Measurements from ENCODE around the gene RGL2.
"Not testable (repeated sequence)": the region's sequence is repeated elsewhere in the genome, so short reads cannot be mapped to it uniquely, and the experiment has no call there.

RGL2 gene

DNA sequence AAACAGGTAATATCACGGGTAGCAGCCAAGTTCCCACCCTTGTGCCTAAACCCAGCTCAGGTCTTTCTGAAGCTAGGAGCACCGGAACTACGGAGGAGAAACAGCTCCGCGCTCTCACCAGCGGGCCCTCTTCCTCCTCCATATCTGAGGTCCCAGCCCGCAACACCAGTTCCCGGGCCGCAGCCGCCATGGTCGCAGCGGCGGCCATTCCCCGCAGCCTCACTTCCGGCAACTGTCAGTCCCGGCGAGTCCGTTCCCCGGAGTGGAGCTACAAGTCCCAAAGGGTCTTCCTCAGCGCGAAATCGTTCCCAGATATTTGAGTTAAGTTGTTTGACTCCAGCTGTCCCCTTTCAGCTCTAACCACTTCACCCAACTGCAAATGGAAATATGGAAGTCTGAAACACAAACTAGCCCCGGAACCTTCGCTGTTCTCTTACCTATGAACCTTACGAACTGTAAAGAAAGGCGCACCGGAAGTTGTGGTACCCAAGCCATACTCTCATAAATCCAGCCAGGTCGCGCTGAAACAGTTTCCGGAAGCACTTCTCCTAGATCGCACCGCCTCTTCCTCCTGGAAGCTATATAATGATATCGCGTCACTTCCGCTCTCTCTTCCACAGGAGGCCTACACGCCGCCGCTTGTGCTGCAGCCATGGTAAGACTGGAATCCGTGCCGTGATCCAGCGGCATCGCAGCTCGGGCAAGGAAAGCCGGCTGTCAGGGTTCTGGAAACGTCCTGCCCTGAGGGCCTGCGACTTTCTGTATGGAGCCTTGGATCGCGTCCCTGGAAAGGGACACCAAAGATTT lies 27.1 kb downstream of the RGL2 start, which contains the start of the genes RPS18 and VPS52:
RPS18 (plus strand) TSS at position 608 of the 807 bp plus-strand sequence; CDS start at position 653, 45 bp downstream.
VPS52 (minus strand) TSS at position 409 of the 807 bp plus-strand sequence; CDS start at position 208, 201 bp downstream.
- Histone ChIP-seq H3K4me3 (ENCODE audit: low read length in 2 of 2) (peak within 1 kb of the TSS; percentile 98), H3K36me3 (ENCODE audit: control insufficient read depth in 2 of 2, insufficient read depth in 2 of 2, low read length in 2 of 2) (peaks cover 34 to 52% of the 10 kb centered on the region in 2 donors), H3K27me3 (ENCODE audit: control insufficient read depth in 1 of 2, insufficient read depth in 2 of 2, low read length in 2 of 2) (no peaks in the 10 kb centered on the region), H3K27ac (ENCODE audit: low read length) (peak within 1 kb of the TSS; percentile 98), H3K9me3 (ENCODE audit: control insufficient read depth in 2 of 2, low read length in 2 of 2) (no peaks in the 10 kb centered on the region), H3K4me1 (ENCODE audit: control insufficient read depth, insufficient read depth, low read length) (peaks cover 52% of the 10 kb centered on the region), H3K9ac (ENCODE audit: low read length in 2 of 2) (peak within 1 kb of the TSS; percentile 98 to 99)

DNA sequence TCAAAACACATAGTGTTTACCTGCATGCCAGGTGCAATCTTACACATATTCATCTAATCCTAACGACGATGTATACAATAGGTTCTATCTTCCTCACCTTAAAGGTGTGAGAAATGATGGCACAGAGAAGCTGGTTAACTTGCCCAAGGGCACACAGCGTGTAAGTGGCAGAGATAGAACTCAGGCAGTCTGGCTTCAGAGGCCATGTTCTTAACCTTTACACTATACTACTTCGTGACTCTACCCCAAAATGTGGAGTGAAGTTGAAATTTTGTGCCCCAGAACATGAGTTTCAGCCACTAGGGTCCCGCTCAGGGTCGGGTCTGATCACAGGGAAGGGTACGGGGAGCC lies 27.6 kb downstream of the RGL2 start:
- Histone ChIP-seq H3K36me3 (ENCODE audit: control insufficient read depth in 2 of 2, insufficient read depth in 2 of 2, low read length in 2 of 2) (peaks cover 35 to 57% of the 10 kb centered on the region in 2 donors), H3K4me1 (ENCODE audit: control insufficient read depth, insufficient read depth, low read length) (peaks cover 46% of the 10 kb centered on the region), H3K9ac (ENCODE audit: low read length in 2 of 2) (peak overlapping the region; percentile 98 to 99), H3K9me3 (ENCODE audit: control insufficient read depth in 2 of 2, low read length in 2 of 2) (no peaks in the 10 kb centered on the region), H3K27me3 (ENCODE audit: control insufficient read depth in 1 of 2, insufficient read depth in 2 of 2, low read length in 2 of 2) (no peaks in the 10 kb centered on the region), H3K4me3 (ENCODE audit: low read length in 2 of 2) (peak overlapping the region; percentile 98), H3K27ac (ENCODE audit: low read length) (peak overlapping the region; percentile 98)

DNA sequence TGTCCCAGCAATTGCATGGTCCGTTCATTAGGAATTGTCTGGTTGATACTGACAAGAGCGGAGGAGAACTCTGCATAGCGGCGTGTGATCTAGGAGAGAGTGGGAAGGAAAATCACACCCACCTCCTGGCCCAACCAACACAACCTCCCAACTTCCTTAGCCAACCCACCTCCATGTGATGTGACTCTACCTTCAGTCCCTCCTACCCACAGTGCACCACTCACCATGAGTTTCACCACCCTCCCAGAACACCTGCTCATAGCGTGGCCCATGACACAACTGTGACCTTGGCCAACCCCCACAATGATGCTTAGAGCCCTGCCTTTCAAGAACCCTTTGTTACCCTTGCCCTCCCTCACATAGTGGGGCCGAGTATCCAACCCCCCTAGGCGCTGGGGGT lies 34.7 kb downstream of the RGL2 start:
- Histone ChIP-seq H3K4me3 (ENCODE audit: low read length in 2 of 2) (no peak overlapping the region), H3K9ac (ENCODE audit: low read length in 2 of 2) (no peak overlapping the region), H3K27me3 (ENCODE audit: control insufficient read depth in 1 of 2, insufficient read depth in 2 of 2, low read length in 2 of 2) (no peaks in the 10 kb centered on the region), H3K27ac (ENCODE audit: low read length) (no peak overlapping the region), H3K4me1 (ENCODE audit: control insufficient read depth, insufficient read depth, low read length) (no peaks in the 10 kb centered on the region), H3K9me3 (ENCODE audit: control insufficient read depth in 2 of 2, low read length in 2 of 2) (no peaks in the 10 kb centered on the region), H3K36me3 (ENCODE audit: control insufficient read depth in 2 of 2, insufficient read depth in 2 of 2, low read length in 2 of 2) (peaks cover 49 to 58% of the 10 kb centered on the region in 2 donors)

DNA sequence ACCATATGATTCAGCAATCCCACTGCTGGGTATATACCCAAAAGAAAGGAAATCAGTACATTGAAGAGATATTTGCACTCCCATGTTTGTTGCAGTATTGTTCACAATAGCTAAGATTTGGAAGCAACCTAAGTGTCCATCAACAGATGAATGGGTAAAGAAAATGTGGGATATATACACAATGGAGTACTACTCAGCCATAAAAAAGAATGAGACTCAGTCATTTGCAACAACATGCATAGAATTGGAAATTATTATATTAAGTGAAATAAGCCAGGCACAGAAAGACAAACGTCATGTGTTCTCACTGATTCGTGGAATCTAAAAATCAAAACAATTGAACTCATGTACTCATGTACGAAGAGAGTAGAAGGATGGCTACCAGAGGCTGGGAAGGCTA lies 36.3 kb downstream of the RGL2 start:
- H3K4me1 ChIP-seq (ENCODE audit: control insufficient read depth, insufficient read depth, low read length); H3K9me3 ChIP-seq (ENCODE audit: control insufficient read depth in 2 of 2, low read length in 2 of 2): not testable (repeated sequence)
- H3K36me3 ChIP-seq (ENCODE audit: control insufficient read depth in 2 of 2, insufficient read depth in 2 of 2, low read length in 2 of 2), result peaks cover 42 to 45% of the 10 kb centered on the region in 2 donors

DNA sequence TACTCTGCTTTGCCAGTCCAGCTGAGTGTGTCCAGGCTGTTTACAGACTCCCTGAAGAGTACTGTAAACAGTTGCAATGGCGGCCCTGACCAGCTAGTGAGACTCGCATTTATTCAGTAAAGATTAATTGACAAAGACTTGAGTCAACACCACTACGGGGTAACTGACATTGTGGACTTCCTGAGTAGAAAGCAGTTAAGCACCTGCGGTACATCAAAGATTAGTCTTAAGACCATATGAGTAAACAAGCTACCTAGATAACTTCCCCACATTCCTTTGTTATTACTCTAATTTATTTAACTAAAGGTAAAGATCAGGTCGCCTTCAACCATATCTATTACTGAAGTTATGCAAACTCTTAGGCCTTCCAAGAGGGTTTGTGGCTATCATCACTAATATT lies 39.7 kb downstream of the RGL2 start:
- Histone ChIP-seq H3K36me3 (ENCODE audit: control insufficient read depth in 2 of 2, insufficient read depth in 2 of 2, low read length in 2 of 2) (peaks cover 19 to 20% of the 10 kb centered on the region in 2 donors), H3K4me3 (ENCODE audit: low read length in 2 of 2) (no peak overlapping the region), H3K27ac (ENCODE audit: low read length) (no peak overlapping the region), H3K9ac (ENCODE audit: low read length in 2 of 2) (no peak overlapping the region), H3K4me1 (ENCODE audit: control insufficient read depth, insufficient read depth, low read length) (no peaks in the 10 kb centered on the region), H3K9me3 (ENCODE audit: control insufficient read depth in 2 of 2, low read length in 2 of 2) (no peaks in the 10 kb centered on the region), H3K27me3 (ENCODE audit: control insufficient read depth in 1 of 2, insufficient read depth in 2 of 2, low read length in 2 of 2) (no peaks in the 10 kb centered on the region)

More for the DNA sequence above, 36.3 kb downstream of the RGL2 start:
- H3K27me3 ChIP-seq (ENCODE audit: control insufficient read depth in 1 of 2, insufficient read depth in 2 of 2, low read length in 2 of 2); H3K4me3 ChIP-seq (ENCODE audit: low read length in 2 of 2); H3K27ac ChIP-seq (ENCODE audit: low read length); H3K9ac ChIP-seq (ENCODE audit: low read length in 2 of 2): not testable (repeated sequence)

DNA sequence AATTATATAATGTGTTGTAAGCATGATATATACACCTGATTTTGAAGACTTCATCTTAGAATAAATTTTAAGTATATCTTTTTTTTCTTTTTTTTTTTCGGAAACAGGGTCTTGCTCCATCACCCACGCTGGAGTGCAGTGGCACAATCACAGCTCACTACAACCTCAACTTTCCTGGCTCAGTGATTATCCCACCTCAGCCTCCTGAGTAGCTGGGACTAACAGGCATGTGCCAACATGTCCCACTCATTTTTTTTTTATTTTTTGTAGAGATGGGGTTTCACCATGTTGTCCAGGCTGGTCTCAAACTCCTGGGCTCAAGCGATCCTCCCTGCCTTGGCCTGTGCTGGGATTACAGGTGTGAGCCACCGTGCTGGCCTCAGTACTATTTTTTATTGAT lies 44.2 kb downstream of the RGL2 start:
- Histone ChIP-seq H3K4me3 (ENCODE audit: low read length in 2 of 2) (no peak overlapping the region), H3K9me3 (ENCODE audit: control insufficient read depth in 2 of 2, low read length in 2 of 2) (no peaks in the 10 kb centered on the region), H3K27me3 (ENCODE audit: control insufficient read depth in 1 of 2, insufficient read depth in 2 of 2, low read length in 2 of 2) (no peaks in the 10 kb centered on the region), H3K36me3 (ENCODE audit: control insufficient read depth in 2 of 2, insufficient read depth in 2 of 2, low read length in 2 of 2) (peaks cover 0 to 8% of the 10 kb centered on the region in 2 donors), H3K4me1 (ENCODE audit: control insufficient read depth, insufficient read depth, low read length) (peaks cover 13% of the 10 kb centered on the region), H3K9ac (ENCODE audit: low read length in 2 of 2) (no peak overlapping the region), H3K27ac (ENCODE audit: low read length) (no peak overlapping the region)

DNA sequence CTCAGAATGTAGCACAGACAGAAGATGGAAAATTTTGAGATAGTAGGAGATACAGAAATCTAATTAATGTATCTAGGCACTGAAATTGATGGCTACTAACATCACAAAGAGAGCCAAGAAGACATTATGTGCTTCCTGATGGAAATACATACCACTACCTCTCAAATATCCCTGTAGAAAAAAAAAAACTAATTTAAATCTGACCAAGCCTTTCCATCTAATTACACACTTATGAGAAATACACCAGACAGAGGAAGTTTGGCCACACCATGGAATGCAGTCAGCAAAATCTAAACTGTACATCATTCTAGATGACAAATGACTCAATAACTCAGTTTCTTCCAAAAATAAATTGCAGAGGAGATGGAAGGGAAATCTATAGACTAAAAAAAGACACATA lies 46.0 kb downstream of the RGL2 start:
- peaks cover 0 to 6% of the 10 kb centered on the region in 2 donors for H3K36me3 ChIP-seq (ENCODE audit: control insufficient read depth in 2 of 2, insufficient read depth in 2 of 2, low read length in 2 of 2)
- no peak overlapping the region for H3K27ac ChIP-seq (ENCODE audit: low read length)
- no peaks in the 10 kb centered on the region for H3K9me3 ChIP-seq (ENCODE audit: control insufficient read depth in 2 of 2, low read length in 2 of 2)
- H3K4me3 ChIP-seq (ENCODE audit: low read length in 2 of 2), result no peak overlapping the region
- no peaks in the 10 kb centered on the region for H3K27me3 ChIP-seq (ENCODE audit: control insufficient read depth in 1 of 2, insufficient read depth in 2 of 2, low read length in 2 of 2)
- no peak overlapping the region for H3K9ac ChIP-seq (ENCODE audit: low read length in 2 of 2)
- H3K4me1 ChIP-seq (ENCODE audit: control insufficient read depth, insufficient read depth, low read length), result peaks cover 26% of the 10 kb centered on the region

DNA sequence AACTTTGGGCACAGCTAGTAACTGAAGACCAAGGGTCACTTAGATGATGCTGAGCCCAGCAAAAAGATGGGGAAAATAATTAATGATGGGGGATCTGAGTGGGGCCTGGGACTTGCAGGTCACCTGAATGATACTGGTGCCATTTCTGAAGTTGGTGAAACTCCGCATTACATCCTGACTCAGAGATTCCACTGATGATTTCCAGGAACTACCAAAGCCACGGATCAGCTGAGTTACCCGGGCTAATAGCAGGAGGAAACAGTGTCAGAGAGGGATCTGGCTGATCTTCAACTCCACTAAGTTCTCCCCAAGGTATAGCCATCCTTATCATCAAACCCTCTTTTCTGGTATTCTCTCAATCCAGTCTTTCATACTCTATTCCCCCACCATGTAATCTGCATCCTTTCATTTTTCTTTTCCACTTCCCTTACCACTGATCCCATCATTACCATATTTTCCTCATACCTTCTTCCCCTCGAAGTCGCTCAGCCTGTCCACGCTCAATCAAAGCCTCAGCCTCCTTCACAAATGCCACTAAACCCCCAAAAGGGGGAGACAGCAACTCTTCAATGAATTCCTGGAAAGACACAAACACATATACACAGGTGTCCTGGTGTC lies 47.2 kb downstream of the RGL2 start:
- Histone ChIP-seq H3K36me3 (ENCODE audit: control insufficient read depth in 2 of 2, insufficient read depth in 2 of 2, low read length in 2 of 2) (peaks cover 0 to 6% of the 10 kb centered on the region in 2 donors), H3K4me3 (ENCODE audit: low read length in 2 of 2) (no peak overlapping the region), H3K27ac (ENCODE audit: low read length) (no peak overlapping the region), H3K9me3 (ENCODE audit: control insufficient read depth in 2 of 2, low read length in 2 of 2) (no peaks in the 10 kb centered on the region), H3K27me3 (ENCODE audit: control insufficient read depth in 1 of 2, insufficient read depth in 2 of 2, low read length in 2 of 2) (no peaks in the 10 kb centered on the region), H3K9ac (ENCODE audit: low read length in 2 of 2) (no peak overlapping the region), H3K4me1 (ENCODE audit: control insufficient read depth, insufficient read depth, low read length) (peaks cover 26% of the 10 kb centered on the region)

DNA sequence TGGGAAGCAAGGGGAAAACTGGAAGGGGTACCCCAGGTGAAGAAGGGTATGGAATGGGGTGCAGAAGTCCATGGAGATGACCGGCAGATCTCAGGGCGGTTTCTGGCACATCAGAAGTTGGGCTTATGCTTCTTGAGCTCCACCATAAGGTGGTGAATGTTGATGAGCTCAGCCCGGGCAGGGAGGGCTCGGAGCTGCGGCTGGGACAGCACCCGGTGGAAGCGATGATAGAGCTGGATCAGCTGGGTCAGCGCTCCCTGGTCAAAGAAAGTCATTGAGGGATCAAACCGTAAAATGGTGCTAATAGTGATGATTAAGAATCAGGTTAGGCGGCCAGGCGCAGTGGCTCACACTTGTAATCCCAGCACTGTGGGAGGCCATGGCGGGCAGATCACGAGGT lies 48.0 kb downstream of the RGL2 start:
- H3K4me3 ChIP-seq (ENCODE audit: low read length in 2 of 2), result no peak overlapping the region

DNA sequence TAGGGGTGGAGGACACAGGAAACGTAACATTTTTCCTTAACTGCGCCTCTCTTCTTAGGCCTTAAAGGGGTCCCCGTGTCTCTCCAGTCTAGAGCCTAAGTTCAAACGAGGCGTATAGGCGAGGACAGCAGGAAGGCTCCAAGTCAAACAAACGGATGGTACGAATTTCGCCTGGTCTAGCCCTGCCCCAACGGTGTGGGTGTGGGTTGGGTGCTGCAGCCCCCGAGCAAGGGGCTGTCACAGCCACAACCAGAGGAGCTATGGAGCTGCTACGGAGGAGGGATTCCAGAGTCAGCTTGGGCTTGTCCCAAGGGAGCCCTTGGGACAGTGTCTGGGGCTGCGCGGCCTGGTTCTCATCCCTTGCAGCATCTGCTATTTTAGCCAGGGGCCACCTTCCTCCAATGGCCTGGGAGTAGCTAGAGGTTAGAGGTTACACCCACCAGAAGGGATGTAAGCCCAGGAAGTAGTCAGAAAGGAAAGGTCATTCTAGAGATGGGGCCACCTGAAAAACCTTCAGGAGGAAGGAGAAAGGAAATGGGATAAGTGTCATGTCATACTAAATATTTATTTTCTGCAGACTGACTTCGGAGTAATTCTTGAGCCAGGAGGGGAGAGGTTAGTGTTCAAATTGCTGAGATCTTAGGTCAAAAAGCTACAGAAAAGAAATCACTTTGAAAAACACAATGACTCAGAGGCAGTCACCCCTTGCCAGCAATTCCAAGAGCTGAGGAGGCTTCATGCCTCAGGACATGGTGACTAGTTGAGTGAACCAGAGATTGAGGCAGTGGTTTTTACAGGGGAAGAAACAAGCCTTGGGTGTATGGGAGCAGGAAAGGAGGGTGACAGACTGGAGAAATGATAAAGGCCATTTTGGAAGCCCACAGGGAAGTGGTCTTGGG lies 48.8 kb downstream of the RGL2 start:
- Histone ChIP-seq H3K9me3 (ENCODE audit: control insufficient read depth in 2 of 2, low read length in 2 of 2) (no peaks in the 10 kb centered on the region), H3K4me1 (ENCODE audit: control insufficient read depth, insufficient read depth, low read length) (peaks cover 26% of the 10 kb centered on the region), H3K27ac (ENCODE audit: low read length) (peak overlapping the region; percentile 99)

More for the DNA sequence above, 48.0 kb downstream of the RGL2 start:
- H3K27ac ChIP-seq (ENCODE audit: low read length), result no peak overlapping the region
- H3K9me3 ChIP-seq (ENCODE audit: control insufficient read depth in 2 of 2, low read length in 2 of 2), result no peaks in the 10 kb centered on the region
- H3K27me3 ChIP-seq (ENCODE audit: control insufficient read depth in 1 of 2, insufficient read depth in 2 of 2, low read length in 2 of 2), result no peaks in the 10 kb centered on the region
- peaks cover 26% of the 10 kb centered on the region for H3K4me1 ChIP-seq (ENCODE audit: control insufficient read depth, insufficient read depth, low read length)
- H3K36me3 ChIP-seq (ENCODE audit: control insufficient read depth in 2 of 2, insufficient read depth in 2 of 2, low read length in 2 of 2), result peaks cover 0 to 6% of the 10 kb centered on the region in 2 donors
- H3K9ac ChIP-seq (ENCODE audit: low read length in 2 of 2), result no peak overlapping the region

More for the DNA sequence above, 48.8 kb downstream of the RGL2 start:
- H3K36me3 ChIP-seq (ENCODE audit: control insufficient read depth in 2 of 2, insufficient read depth in 2 of 2, low read length in 2 of 2), result peaks cover 0 to 6% of the 10 kb centered on the region in 2 donors
- H3K27me3 ChIP-seq (ENCODE audit: control insufficient read depth in 1 of 2, insufficient read depth in 2 of 2, low read length in 2 of 2), result no peaks in the 10 kb centered on the region
- H3K4me3 ChIP-seq (ENCODE audit: low read length in 2 of 2), result peak overlapping the region; percentile 89 to 92
- H3K9ac ChIP-seq (ENCODE audit: low read length in 2 of 2), result peak overlapping the region; percentile 99

Measured in stomach smooth muscle (tissue), 2 donors.